ENCODE data around the gene KCNQ4. TPM values are rescaled to one million over a fixed set of nuclear protein-coding genes. Genes with fewer than 3 reads are reported as not detected.

KCNQ4 gene
- total and polyA plus RNA-seq, 2 experiments from 2014 or later = 1.3 to 3.0 TPM

GRCh38 chr1:40768146-40768990 is 15.2 kb upstream of the KCNQ4 start:
- Histone ChIP-seq H3K9me2 (ENCODE audit: insufficient read depth) (no peaks in the 10 kb centered on the region), H3F3A (replicated peaks; ENCODE audit: low read depth) (peaks cover 8% of the 10 kb centered on the region), H3K27me3 (ENCODE audit: insufficient read depth) (no peaks in the 10 kb centered on the region), H3K27ac (ENCODE audit: low read depth) (no peak overlapping the region), H3K4me3 (no peak overlapping the region), H2AFZ (no peak overlapping the region), H3K4me2 (no peak overlapping the region), H4K20me1 (replicated peaks; ENCODE audit: insufficient read depth) (no peaks in the 10 kb centered on the region; the same call in 1 of the 2 replicates), H3K79me2 (replicated peaks; ENCODE audit: insufficient read depth) (no peaks in the 10 kb centered on the region), H3K4me1 (ENCODE audit: insufficient read depth) (peaks cover 13% of the 10 kb centered on the region), H3K36me3 (ENCODE audit: insufficient read depth) (peaks cover 3% of the 10 kb centered on the region)
- Mint-ChIP-seq H3K27ac (peak overlapping the region; percentile 15; the same call in 1 of the 2 replicates), H3K4me1 (peaks cover 37% of the 10 kb centered on the region), H3K9me3 (no peaks in the 10 kb centered on the region), H3K27me3 (ENCODE audit: insufficient read depth, low read depth, poor library complexity) (peaks cover 5% of the 10 kb centered on the region), H3K36me3 (ENCODE audit: low read depth) (peaks cover 77% of the 10 kb centered on the region), H3K4me3 (no peak overlapping the region)
- ATAC-seq (no peak), DNase-seq (ENCODE audit: low spot score) (no peak)
- no peak for TF ChIP-seq NANOG (IDR thresholded peaks at IDR 0.05; ENCODE audit: borderline replicate concordance)
- TF ChIP-seq POLR2AphosphoS5 (IDR thresholded peaks at IDR 0.05; ENCODE audit: low read depth) = no peak
- no peak for TF ChIP-seq ZNF114 (CRISPR knock-in tag; IDR thresholded peaks at IDR 0.05)
- TF ChIP-seq CTCF (conservative IDR thresholded peaks at IDR 0.05; ENCODE audit: low read depth in 2 of 2) = no peak
- TF ChIP-seq STAT1 (IDR thresholded peaks at IDR 0.05; ENCODE audit: unreplicated experiment) = no peak
- TF ChIP-seq, protein P1, sequence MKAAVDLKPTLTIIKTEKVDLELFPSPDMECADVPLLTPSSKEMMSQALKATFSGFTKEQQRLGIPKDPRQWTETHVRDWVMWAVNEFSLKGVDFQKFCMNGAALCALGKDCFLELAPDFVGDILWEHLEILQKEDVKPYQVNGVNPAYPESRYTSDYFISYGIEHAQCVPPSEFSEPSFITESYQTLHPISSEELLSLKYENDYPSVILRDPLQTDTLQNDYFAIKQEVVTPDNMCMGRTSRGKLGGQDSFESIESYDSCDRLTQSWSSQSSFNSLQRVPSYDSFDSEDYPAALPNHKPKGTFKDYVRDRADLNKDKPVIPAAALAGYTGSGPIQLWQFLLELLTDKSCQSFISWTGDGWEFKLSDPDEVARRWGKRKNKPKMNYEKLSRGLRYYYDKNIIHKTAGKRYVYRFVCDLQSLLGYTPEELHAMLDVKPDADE (IDR thresholded peaks at IDR 0.05) = no peak
- TF ChIP-seq ZNF462 (CRISPR knock-in tag; IDR thresholded peaks at IDR 0.05) = no peak
- TF ChIP-seq REST (IDR thresholded peaks at IDR 0.05; ENCODE audit: unreplicated experiment) = no peak
- TF ChIP-seq JUNB (IDR thresholded peaks at IDR 0.05; ENCODE audit: unreplicated experiment) = no peak
- no peak for TF ChIP-seq ZNF331 (CRISPR knock-in tag; IDR thresholded peaks at IDR 0.05; ENCODE audit: low read depth)
- TF ChIP-seq CREB1 (CRISPR knock-in tag; IDR thresholded peaks at IDR 0.05; ENCODE audit: low read depth) = no peak
- TF ChIP-seq EZH2phosphoT487 (IDR thresholded peaks at IDR 0.05; ENCODE audit: unreplicated experiment) = no peak
- no peak for TF ChIP-seq EZH2 (IDR thresholded peaks at IDR 0.05; ENCODE audit: low read depth, unreplicated experiment)

Data from GM23338 (cell line).